Fibroblast of skin of right quadriceps (primary cell): ENCODE results near the gene KDM1B.
"Not testable (repeated sequence)": the region's sequence is repeated elsewhere in the genome, so short reads cannot be mapped to it uniquely, and the experiment has no call there.

ENCODE experiments used
- DNase-seq: peaks from one replicate; pipeline ENCODE4 v3.0.0-alpha.2; 2013

KDM1B gene

GRCh38 chr6:18153311-18153703 is 1.9 kb upstream of the KDM1B start:
- DNase-seq = no peak

GRCh38 chr6:18154507-18155149 is 594 bp upstream of the KDM1B start, which contains the start of gene TPMT:
TPMT (minus strand) TSS chr6:18155077; CDS start chr6:18149127, 5,950 bp downstream.
- DNase-seq = no peak

GRCh38 chr6:18155864-18156421 is 721 bp downstream of the KDM1B start:
- DNase-seq = peak; percentile 15

GRCh38 chr6:18160911-18161310 is 5.7 kb downstream of the KDM1B start:
- no peak for DNase-seq

GRCh38 chr6:18161431-18161830 is 6.2 kb downstream of the KDM1B start:
- DNase-seq = no peak

- no peak for DNase-seq
These were observed 7.2 kb downstream of the KDM1B start for GRCh38 chr6:18162401-18162800.

- no peak for DNase-seq
These were observed 10.5 kb downstream of the KDM1B start for GRCh38 chr6:18165751-18166150.

GRCh38 chr6:18166312-18167036 is 11.3 kb downstream of the KDM1B start:
- no peak for DNase-seq

GRCh38 chr6:18168264-18168663 is 13.0 kb downstream of the KDM1B start:
- no peak for DNase-seq

GRCh38 chr6:18171871-18172270 is 16.6 kb downstream of the KDM1B start:
- DNase-seq = no peak

GRCh38 chr6:18176198-18176597 is 21.0 kb downstream of the KDM1B start:
- not testable (repeated sequence) for DNase-seq

- no peak for DNase-seq
These were observed 22.2 kb downstream of the KDM1B start for GRCh38 chr6:18177286-18177965.

GRCh38 chr6:18178960-18179615 is 23.9 kb downstream of the KDM1B start:
- no peak for DNase-seq

GRCh38 chr6:18179770-18180356 is 24.6 kb downstream of the KDM1B start:
- DNase-seq = no peak

GRCh38 chr6:18182568-18182967 is 27.3 kb downstream of the KDM1B start:
- DNase-seq = no peak

GRCh38 chr6:18183766-18184165 is 28.5 kb downstream of the KDM1B start:
- peak; percentile 14 for DNase-seq

GRCh38 chr6:18185624-18186023 is 30.4 kb downstream of the KDM1B start:
- DNase-seq = no peak

- no peak for DNase-seq
These were observed 30.8 kb downstream of the KDM1B start for GRCh38 chr6:18186033-18186432.

- peak; percentile 44 for DNase-seq
These were observed 31.5 kb downstream of the KDM1B start for GRCh38 chr6:18186540-18187250.

- no peak for DNase-seq
These were observed 32.5 kb downstream of the KDM1B start for GRCh38 chr6:18187701-18188100.

GRCh38 chr6:18189196-18189595 is 34.0 kb downstream of the KDM1B start:
- DNase-seq = no peak

- DNase-seq = no peak
These were observed 36.8 kb downstream of the KDM1B start for GRCh38 chr6:18192026-18192425.
